ENCODE measurements around the gene ALK.

The ALK gene

DNA sequence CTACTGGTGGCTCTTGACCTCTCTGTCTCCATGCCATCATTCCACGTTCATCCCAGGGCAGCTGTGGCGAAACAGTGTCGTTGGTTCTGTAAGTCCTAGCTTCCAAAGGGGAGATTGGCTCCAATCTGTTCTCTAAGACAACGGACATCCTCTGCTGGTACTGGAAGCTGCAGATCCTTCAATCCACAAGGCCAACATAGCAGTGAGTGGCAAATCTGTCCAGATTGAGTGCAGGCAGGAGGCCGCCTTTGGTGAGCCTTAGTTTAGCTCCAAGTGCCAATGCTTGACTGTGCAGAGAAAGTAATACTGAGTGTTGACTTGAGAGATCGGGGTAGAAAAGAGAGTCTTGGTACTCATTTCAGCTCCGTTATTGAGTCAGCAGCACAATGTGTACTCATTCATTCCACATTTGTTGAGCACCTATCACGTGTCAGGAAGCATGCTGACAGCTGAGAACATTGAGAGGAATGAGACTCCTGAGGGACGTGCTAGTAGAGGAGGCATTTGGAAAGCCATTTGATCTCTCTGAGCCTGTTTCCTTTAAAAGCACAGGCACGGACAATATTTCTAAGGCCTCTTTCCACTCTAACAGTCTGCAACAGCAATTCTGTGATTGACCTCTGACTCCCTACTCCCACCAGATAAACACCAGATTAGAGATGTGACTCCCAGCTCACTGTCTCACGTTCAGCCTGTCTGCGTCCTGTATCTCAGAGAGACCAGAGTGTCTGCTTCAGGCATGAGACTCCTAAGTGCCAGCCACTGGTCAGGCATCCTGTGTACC, 500.2 kb downstream of the ALK start:
- H3K27me3 ChIP-seq (ENCODE audit: insufficient read depth, low read depth): no peaks in the 10 kb centered on the region
- no peak overlapping the region for H3K9ac ChIP-seq
- no peaks in the 10 kb centered on the region for H3K79me2 ChIP-seq (ENCODE audit: insufficient read depth, low read depth)
- H3K27ac ChIP-seq: no peak overlapping the region
- H3K4me3 ChIP-seq (IDR thresholded peaks at IDR 0.05; ENCODE audit: insufficient read depth, low read depth, low read length): no peak overlapping the region
- no peaks in the 10 kb centered on the region for H4K20me1 ChIP-seq (ENCODE audit: insufficient read depth)
- H3K4me2 ChIP-seq: no peak overlapping the region
- TF ChIP-seq, protein P1, sequence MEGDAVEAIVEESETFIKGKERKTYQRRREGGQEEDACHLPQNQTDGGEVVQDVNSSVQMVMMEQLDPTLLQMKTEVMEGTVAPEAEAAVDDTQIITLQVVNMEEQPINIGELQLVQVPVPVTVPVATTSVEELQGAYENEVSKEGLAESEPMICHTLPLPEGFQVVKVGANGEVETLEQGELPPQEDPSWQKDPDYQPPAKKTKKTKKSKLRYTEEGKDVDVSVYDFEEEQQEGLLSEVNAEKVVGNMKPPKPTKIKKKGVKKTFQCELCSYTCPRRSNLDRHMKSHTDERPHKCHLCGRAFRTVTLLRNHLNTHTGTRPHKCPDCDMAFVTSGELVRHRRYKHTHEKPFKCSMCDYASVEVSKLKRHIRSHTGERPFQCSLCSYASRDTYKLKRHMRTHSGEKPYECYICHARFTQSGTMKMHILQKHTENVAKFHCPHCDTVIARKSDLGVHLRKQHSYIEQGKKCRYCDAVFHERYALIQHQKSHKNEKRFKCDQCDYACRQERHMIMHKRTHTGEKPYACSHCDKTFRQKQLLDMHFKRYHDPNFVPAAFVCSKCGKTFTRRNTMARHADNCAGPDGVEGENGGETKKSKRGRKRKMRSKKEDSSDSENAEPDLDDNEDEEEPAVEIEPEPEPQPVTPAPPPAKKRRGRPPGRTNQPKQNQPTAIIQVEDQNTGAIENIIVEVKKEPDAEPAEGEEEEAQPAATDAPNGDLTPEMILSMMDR (conservative IDR thresholded peaks at IDR 0.05; ENCODE audit: low read depth, low read length): no peak
- H3K4me1 ChIP-seq (ENCODE audit: low read depth, poor library complexity, severe bottlenecking): no peaks in the 10 kb centered on the region
- H3K36me3 ChIP-seq (ENCODE audit: insufficient read depth): no peaks in the 10 kb centered on the region
- no peak overlapping the region for H2AFZ ChIP-seq (ENCODE audit: low read depth)

DNA sequence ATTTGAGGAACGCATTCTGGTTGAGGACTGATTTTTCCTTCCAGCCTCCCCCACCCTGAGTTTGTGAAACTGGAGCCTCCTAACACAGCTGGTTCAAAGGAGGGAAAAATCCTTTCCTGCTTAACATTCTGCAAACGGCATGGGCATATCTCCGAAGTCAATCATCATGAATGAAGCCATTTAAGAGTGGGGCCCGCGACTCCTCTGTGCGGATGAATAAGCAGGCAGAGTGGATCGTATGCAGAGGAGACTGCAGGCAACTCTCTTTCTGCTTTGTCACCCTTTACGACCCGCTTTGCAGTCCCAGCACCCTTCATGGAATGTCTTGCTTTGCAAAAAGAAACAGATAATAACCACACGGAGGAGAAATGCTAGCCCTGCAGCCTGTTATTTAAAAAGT, 500.9 kb downstream of the ALK start:
- no peak overlapping the region for H3K4me2 ChIP-seq
- no peaks in the 10 kb centered on the region for H3K36me3 ChIP-seq (ENCODE audit: insufficient read depth)
- no peak overlapping the region for H2AFZ ChIP-seq (ENCODE audit: low read depth)
- H3K27me3 ChIP-seq (ENCODE audit: insufficient read depth, low read depth): no peaks in the 10 kb centered on the region
- TF ChIP-seq, protein P1 (conservative IDR thresholded peaks at IDR 0.05; ENCODE audit: low read depth, low read length): no peak
- H3K9ac ChIP-seq: no peak overlapping the region
- no peaks in the 10 kb centered on the region for H3K79me2 ChIP-seq (ENCODE audit: insufficient read depth, low read depth)
- H4K20me1 ChIP-seq (ENCODE audit: insufficient read depth): no peaks in the 10 kb centered on the region
- H3K27ac ChIP-seq: no peak overlapping the region
- no peaks in the 10 kb centered on the region for H3K4me1 ChIP-seq (ENCODE audit: low read depth, poor library complexity, severe bottlenecking)
- no peak overlapping the region for H3K4me3 ChIP-seq (IDR thresholded peaks at IDR 0.05; ENCODE audit: insufficient read depth, low read depth, low read length)

DNA sequence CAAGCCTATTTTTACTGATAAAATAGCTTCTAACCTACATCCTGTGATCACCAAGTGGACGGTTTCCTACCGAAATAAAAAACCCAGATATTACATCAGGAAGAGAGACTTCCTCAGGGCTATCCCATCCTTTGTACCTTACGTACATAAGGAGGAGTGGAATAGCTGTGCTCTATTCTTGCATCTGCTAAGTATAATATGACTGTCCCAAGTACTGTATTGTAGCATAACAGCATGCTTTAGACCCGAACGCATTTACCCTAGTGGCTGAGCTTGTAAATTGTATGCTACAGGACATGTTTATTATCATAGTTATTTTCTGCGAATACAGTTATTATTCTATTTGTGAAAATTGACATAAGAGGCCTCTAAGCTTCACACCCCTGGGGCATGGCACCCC, 503.8 kb downstream of the ALK start:
- H3K36me3 ChIP-seq (ENCODE audit: insufficient read depth): no peaks in the 10 kb centered on the region
- no peak overlapping the region for H3K4me2 ChIP-seq
- no peak overlapping the region for H2AFZ ChIP-seq (ENCODE audit: low read depth)
- no peak overlapping the region for H3K9ac ChIP-seq
- H3K27me3 ChIP-seq (ENCODE audit: insufficient read depth, low read depth): no peaks in the 10 kb centered on the region
- H3K27ac ChIP-seq: no peak overlapping the region
- H3K4me1 ChIP-seq (ENCODE audit: low read depth, poor library complexity, severe bottlenecking): no peaks in the 10 kb centered on the region
- no peaks in the 10 kb centered on the region for H3K79me2 ChIP-seq (ENCODE audit: insufficient read depth, low read depth)
- no peaks in the 10 kb centered on the region for H4K20me1 ChIP-seq (ENCODE audit: insufficient read depth)
- TF ChIP-seq, protein P1 (conservative IDR thresholded peaks at IDR 0.05; ENCODE audit: low read depth, low read length): no peak
- H3K4me3 ChIP-seq (IDR thresholded peaks at IDR 0.05; ENCODE audit: insufficient read depth, low read depth, low read length): no peak overlapping the region

DNA sequence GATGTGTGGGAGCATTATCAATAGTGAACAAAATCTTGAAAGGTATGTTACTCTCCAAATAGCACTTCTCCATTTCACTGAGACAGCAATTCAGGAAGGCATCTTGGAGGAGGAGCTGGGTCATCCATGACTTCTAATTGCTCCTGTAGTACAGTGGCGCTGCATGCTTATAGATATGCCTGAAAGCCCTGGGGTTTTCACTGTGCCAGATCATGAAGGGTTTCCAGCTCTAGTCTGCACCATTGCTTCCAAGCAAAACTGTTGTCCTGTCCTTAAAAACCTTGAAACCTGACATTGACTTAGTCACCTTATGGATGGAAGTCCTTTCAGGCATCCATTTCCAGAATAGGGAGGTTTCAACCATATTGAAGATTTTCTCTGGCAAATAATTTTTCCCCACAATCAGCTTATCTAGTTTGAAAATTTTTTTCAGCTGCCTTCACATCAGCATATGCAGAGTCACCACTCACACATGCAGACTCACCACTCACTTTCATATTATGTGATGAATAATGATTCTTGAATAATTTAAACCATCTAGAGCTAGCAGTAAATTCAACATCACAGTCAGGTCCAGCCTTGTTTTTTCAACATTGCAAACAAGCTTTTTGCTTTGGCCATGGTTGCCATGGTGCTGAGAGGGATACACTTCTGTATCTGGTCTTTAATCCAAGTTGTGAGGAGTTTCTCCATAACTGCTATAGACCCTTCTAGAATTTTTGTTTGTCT, 509.0 kb downstream of the ALK start:
- Histone ChIP-seq H3K4me1 (ENCODE audit: low read depth, poor library complexity, severe bottlenecking) (no peaks in the 10 kb centered on the region), H3K4me2 (no peak overlapping the region), H4K20me1 (ENCODE audit: insufficient read depth) (no peaks in the 10 kb centered on the region), H3K27me3 (ENCODE audit: insufficient read depth, low read depth) (no peaks in the 10 kb centered on the region), H3K9ac (no peak overlapping the region), H3K79me2 (ENCODE audit: insufficient read depth, low read depth) (no peaks in the 10 kb centered on the region), H2AFZ (ENCODE audit: low read depth) (no peak overlapping the region), H3K27ac (no peak overlapping the region), H3K36me3 (ENCODE audit: insufficient read depth) (no peaks in the 10 kb centered on the region), H3K4me3 (IDR thresholded peaks at IDR 0.05; ENCODE audit: insufficient read depth, low read depth, low read length) (no peak overlapping the region)
- TF ChIP-seq, protein P1 (conservative IDR thresholded peaks at IDR 0.05; ENCODE audit: low read depth, low read length): no peak
